ENCODE data around the gene RNU1-4.
"Not testable (repeated sequence)": the region's sequence is repeated elsewhere in the genome, so short reads cannot be mapped to it uniquely, and the experiment has no call there.

RNU1-4 gene

DNA sequence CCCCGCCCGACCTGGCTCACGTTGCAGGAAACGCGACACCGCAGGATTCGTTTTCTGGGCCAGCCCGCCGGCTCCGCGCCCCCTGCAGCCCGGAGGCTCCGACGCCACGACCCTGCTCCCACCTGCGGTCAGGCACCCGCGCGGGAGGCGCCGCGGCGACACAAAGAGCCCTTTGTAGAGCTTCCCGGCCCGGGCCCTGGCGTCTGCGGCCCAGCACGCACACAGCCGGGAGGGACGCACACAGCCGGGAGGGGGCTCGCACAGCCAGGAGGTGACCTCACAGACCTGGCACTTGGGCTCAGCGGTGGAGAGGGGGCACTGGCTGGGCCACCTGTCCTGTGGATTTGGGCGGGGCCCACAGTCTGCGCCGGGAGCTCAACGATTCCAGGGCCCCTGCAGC, 39.1 kb upstream of the RNU1-4 start:
- H3K4me1 ChIP-seq (ENCODE audit: insufficient read depth, low read length); H3K4me3 ChIP-seq (ENCODE audit: low read length); H3K36me3 ChIP-seq (ENCODE audit: insufficient read depth, low read length); H3K9me3 ChIP-seq (ENCODE audit: insufficient read depth, low read depth, low read length); H3K27ac ChIP-seq (ENCODE audit: low read depth, low read length); H3K9ac ChIP-seq (ENCODE audit: low read depth, low read length): not testable (repeated sequence)
- H3K27me3 ChIP-seq (ENCODE audit: insufficient read depth, low read length) = peaks cover 23% of the 10 kb centered on the region
- 2% methylated on average over 9 of the region's 37 CpGs for WGBS

DNA sequence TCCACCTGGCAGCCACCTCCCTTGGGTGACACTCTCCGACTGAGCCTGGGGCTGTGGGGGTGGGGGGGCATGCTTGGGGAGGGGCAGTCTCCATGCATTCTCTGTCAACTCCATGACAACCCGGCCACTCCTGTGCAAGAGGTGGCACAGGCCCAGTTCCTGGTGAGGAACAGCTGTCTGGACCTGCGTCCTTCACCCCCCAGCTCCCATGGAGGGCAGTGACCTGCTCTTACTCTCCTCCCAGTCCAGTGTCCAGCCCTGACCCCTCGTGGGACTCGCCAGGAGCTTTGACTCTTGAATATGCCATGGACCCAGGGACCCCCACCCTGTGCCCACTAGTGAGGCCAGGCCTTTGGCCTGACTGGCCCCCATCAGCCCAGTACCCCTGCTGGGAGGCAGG, 38.0 kb upstream of the RNU1-4 start:
- not testable (repeated sequence) for H3K4me1 ChIP-seq (ENCODE audit: insufficient read depth, low read length); H3K9ac ChIP-seq (ENCODE audit: low read depth, low read length); H3K4me3 ChIP-seq (ENCODE audit: low read length); H3K27ac ChIP-seq (ENCODE audit: low read depth, low read length); H3K9me3 ChIP-seq (ENCODE audit: insufficient read depth, low read depth, low read length); H3K36me3 ChIP-seq (ENCODE audit: insufficient read depth, low read length)
- H3K27me3 ChIP-seq (ENCODE audit: insufficient read depth, low read length) = peaks cover 21% of the 10 kb centered on the region
- WGBS = 88% methylated on average over 2 of the region's 5 CpGs

DNA sequence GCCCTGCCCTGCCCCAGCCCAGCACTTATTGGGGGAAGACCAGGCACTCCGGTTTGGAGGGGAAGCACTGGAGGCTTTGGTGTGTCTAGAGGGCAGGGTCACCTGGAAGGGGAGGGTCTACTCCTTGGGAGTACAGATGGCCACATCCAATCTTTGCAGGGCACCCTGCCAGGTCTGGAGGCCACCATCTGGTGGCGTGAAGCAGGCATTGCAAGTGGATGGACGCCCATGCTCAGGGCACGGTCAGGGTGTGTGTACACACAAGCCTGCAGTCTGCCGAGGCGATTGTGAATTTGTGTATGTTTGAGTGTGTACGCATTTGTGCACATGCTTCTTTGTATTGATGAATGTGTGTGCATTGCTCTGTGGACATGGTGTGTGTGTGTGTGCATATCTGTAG, 37.2 kb upstream of the RNU1-4 start:
- peaks cover 22% of the 10 kb centered on the region for H3K27me3 ChIP-seq (ENCODE audit: insufficient read depth, low read length)
- not testable (repeated sequence) for H3K4me1 ChIP-seq (ENCODE audit: insufficient read depth, low read length); H3K9me3 ChIP-seq (ENCODE audit: insufficient read depth, low read depth, low read length); H3K36me3 ChIP-seq (ENCODE audit: insufficient read depth, low read length); H3K27ac ChIP-seq (ENCODE audit: low read depth, low read length); H3K9ac ChIP-seq (ENCODE audit: low read depth, low read length); H3K4me3 ChIP-seq (ENCODE audit: low read length)
- no CpG with 5 or more reads among the region's 7 CpGs for WGBS

DNA sequence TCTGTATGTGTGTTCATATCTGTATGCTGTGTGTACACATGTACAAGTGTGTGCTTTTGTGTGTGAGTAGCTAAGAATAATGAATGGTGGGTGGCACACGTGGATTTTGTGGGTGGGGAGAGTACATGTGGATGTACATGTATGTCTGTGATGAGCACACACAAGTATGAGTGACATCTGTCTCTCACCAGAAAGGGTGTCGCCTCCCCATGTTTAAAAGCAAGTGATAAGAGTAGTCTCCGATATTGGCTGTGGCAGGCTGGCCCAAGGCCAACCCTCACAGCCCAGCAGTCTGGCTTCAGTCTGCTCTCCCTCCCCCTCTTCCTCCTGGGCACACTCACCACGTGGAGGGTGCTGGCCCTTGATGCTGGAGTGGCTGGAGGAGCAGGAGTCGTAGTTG, 36.7 kb upstream of the RNU1-4 start:
- not testable (repeated sequence) for H3K9ac ChIP-seq (ENCODE audit: low read depth, low read length); H3K27ac ChIP-seq (ENCODE audit: low read depth, low read length); H3K4me3 ChIP-seq (ENCODE audit: low read length); H3K36me3 ChIP-seq (ENCODE audit: insufficient read depth, low read length); H3K9me3 ChIP-seq (ENCODE audit: insufficient read depth, low read depth, low read length); H3K4me1 ChIP-seq (ENCODE audit: insufficient read depth, low read length)
- 94% methylated on average over 2 of the region's 5 CpGs for WGBS
- H3K27me3 ChIP-seq (ENCODE audit: insufficient read depth, low read length) = peaks cover 18% of the 10 kb centered on the region

DNA sequence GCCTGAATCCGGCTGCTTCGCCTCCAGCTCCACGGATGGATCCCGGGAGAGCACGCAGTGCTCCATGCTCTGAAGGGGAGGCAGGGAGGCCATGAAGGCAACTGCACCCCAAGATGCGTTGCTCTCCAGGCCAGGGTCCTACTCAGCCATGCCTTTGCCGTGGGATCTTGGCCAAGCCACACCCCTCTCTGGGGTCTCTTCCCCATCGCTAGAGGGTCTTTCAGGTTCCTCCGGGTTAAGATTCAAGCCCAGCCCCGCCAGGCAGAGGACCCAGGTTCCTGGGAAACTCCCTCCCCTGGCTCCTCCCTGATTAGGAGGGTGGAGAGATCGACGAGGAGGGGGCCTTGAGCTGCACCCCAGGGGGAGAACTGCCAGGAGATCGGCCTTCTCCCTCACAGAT, 36.2 kb upstream of the RNU1-4 start:
- 95% methylated on average over 3 of the region's 13 CpGs for WGBS
- peaks cover 16% of the 10 kb centered on the region for H3K27me3 ChIP-seq (ENCODE audit: insufficient read depth, low read length)
- H3K9ac ChIP-seq (ENCODE audit: low read depth, low read length); H3K36me3 ChIP-seq (ENCODE audit: insufficient read depth, low read length); H3K9me3 ChIP-seq (ENCODE audit: insufficient read depth, low read depth, low read length); H3K4me1 ChIP-seq (ENCODE audit: insufficient read depth, low read length); H3K27ac ChIP-seq (ENCODE audit: low read depth, low read length); H3K4me3 ChIP-seq (ENCODE audit: low read length): not testable (repeated sequence)

DNA sequence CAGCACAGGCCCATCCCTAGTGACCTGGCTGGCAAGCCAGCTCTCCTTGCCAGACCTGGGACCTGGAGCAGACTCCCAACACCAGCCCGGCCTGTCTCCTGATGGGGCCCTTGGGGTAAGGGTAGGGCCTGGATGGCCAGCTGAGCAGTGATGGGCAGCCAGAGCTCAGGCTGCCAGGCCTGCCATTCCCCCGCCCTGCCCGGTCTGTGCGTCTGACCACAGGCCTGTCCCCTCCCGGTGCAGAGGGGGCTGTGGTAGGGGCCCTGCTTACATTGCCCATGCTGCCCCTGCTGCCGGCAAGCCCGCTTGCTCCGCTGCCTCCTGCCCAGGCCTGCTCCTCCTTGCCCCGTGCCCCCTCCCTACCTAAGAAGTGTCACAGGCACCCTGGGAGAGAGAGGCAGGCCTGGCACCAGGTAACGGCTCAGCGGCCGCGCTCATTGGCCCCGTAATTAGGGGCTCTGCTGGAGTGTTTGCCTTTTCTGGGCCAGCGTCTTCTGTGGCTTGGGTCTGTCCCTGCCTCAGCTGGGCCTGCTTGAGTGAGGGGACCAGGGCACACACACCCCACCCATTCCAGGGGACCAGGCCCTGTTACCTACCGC, 35.7 kb upstream of the RNU1-4 start:
- H3K9me3 ChIP-seq (ENCODE audit: insufficient read depth, low read depth, low read length); H3K27ac ChIP-seq (ENCODE audit: low read depth, low read length); H3K4me1 ChIP-seq (ENCODE audit: insufficient read depth, low read length); H3K36me3 ChIP-seq (ENCODE audit: insufficient read depth, low read length); H3K4me3 ChIP-seq (ENCODE audit: low read length); H3K9ac ChIP-seq (ENCODE audit: low read depth, low read length): not testable (repeated sequence)
- peaks cover 12% of the 10 kb centered on the region for H3K27me3 ChIP-seq (ENCODE audit: insufficient read depth, low read length)
- 90% methylated on average over 7 of the region's 16 CpGs for WGBS

DNA sequence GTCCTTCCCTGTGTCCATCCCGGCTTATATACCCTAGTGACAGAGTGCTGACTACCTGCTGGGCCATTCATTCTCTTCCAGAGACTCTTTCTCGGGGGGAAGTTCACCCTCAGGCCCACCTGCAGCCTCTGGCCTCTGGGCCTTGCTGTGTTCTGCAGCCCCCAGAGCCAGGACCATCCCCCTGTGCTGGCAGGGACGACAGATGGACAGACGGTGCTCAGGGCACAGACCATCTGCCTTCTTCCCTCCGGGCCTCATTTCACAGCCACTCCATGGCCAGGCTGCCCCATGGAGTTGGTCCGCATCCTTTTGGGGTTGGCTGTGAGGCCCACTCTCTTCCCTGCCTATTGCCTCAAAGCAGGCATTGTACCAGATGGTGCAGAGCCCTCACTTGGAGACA, 34.0 kb upstream of the RNU1-4 start:
- not testable (repeated sequence) for H3K4me1 ChIP-seq (ENCODE audit: insufficient read depth, low read length); H3K27ac ChIP-seq (ENCODE audit: low read depth, low read length); H3K27me3 ChIP-seq (ENCODE audit: insufficient read depth, low read length); H3K9me3 ChIP-seq (ENCODE audit: insufficient read depth, low read depth, low read length); H3K9ac ChIP-seq (ENCODE audit: low read depth, low read length); H3K36me3 ChIP-seq (ENCODE audit: insufficient read depth, low read length); H3K4me3 ChIP-seq (ENCODE audit: low read length)
- 84% methylated on average over 5 of the region's 6 CpGs for WGBS

DNA sequence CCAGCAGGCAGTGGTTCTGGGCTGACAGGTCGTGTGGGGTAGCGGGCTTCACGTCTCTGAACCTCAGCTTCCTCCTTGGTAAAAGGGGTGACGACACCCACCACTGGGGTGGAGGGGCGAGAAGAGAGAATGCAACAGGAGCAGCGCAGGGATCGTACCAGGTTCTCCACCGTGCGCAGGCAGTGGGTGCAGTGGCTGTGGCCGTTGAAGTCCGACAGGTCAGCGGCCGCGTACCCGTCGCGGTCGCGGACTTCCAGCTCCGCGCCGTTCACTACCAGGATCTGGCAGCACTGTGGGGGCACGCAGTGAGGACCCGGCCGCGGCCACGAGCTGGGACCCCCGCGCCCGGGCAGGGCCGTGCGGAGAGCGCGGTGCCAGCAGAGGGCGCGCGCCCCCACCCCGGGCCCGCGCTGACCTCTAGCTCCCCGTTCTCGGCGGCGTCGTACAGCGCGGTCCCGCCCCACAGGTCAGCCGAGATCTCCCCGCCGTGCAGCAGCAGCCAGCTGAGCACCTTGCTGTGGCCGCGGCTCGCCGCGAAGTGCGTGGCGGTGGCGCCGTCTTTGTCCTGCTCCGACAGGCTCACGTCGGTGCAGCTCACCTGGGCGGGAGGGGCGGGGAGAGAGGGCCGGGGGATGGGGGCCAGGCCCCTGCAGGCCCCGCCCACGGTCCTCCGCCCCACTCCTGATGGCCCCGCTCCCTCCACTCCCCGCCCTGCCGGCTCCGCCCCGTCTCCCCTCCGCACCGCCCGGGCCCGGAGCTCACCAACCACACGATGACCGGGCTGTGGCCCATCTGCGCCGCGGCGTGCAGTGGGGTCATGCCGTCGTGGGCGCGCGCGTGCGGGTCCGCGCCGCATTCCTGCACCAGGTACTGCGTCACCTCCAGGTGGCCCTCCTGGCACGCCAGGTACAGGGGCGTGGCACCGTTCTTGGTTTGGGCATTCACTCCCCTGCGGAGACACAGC, 32.9 kb upstream of the RNU1-4 start:
- H3K4me1 ChIP-seq (ENCODE audit: insufficient read depth, low read length); H3K27ac ChIP-seq (ENCODE audit: low read depth, low read length); H3K27me3 ChIP-seq (ENCODE audit: insufficient read depth, low read length); H3K36me3 ChIP-seq (ENCODE audit: insufficient read depth, low read length); H3K9me3 ChIP-seq (ENCODE audit: insufficient read depth, low read depth, low read length); H3K9ac ChIP-seq (ENCODE audit: low read depth, low read length): not testable (repeated sequence)
- H3K4me3 ChIP-seq (ENCODE audit: low read length) = peak overlapping the region; percentile 44
- 10% methylated on average over 74 of the region's 99 CpGs for WGBS

DNA sequence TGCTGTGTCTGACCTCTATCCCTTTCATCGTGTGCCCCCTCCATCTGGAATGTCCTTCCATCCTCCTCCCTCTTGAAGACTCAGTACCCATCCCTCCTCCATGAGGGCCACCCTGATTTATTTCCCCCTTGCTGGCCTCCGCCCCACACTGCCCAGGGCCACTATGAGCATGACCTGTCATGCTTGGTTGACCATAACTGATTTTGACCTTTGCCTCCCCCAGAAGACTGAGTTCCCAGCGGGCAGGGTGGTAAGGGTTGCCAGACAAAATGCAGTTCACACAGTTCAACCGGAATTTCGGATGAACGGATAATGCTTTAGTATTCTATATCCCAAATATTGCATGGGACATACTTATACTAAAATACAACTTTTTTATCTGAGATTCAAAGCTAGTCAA, 31.6 kb upstream of the RNU1-4 start:
- H3K9ac ChIP-seq (ENCODE audit: low read depth, low read length); H3K4me1 ChIP-seq (ENCODE audit: insufficient read depth, low read length); H3K27ac ChIP-seq (ENCODE audit: low read depth, low read length); H3K27me3 ChIP-seq (ENCODE audit: insufficient read depth, low read length); H3K4me3 ChIP-seq (ENCODE audit: low read length); H3K9me3 ChIP-seq (ENCODE audit: insufficient read depth, low read depth, low read length); H3K36me3 ChIP-seq (ENCODE audit: insufficient read depth, low read length): not testable (repeated sequence)
- WGBS = no CpG with 5 or more reads among the region's 6 CpGs

DNA sequence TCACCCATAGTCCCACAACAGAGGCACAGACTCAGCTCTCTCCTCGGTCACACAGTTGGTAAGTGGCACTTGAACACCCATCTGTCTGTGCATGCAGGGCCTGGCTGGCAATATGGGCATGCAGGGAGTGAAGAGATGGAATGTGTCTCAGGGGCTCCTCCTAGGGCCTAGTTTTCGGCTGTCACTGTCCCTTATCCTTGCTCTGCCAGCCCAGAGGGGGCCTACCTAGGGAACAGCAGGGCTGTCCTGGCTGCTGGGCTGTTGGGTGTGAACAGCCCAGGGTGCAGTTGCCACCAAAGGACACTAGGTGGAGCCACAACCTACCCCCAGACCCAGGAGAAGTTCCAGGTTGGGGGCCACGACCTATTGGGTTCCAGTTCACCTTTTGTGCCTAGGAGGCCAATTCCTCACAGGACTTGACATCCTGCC, 30.6 kb upstream of the RNU1-4 start:
- WGBS = 55% methylated on average over 2 of the region's 3 CpGs
- H3K4me3 ChIP-seq (ENCODE audit: low read length) = not testable (repeated sequence)

DNA sequence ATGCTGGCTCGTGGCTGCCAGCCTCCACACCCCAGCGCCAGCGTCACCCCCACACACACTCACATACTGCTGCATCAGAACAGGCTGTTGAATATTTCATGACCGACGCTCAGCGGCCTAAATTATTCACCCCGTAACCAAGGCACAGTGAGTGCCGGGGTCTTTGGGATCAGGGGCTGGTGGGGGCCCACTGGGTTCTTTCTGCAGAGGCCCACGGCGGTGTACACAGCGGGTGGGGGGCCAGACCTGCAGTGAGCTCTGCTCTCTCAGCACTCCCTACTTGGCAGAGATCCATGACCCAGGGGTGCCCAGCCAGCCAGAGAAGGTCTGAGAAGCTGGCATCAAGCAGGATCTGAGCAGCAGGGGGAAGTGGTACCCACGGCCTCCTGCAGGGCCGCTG, 29.7 kb upstream of the RNU1-4 start:
- not testable (repeated sequence) for H3K27me3 ChIP-seq (ENCODE audit: insufficient read depth, low read length); H3K36me3 ChIP-seq (ENCODE audit: insufficient read depth, low read length); H3K9ac ChIP-seq (ENCODE audit: low read depth, low read length); H3K9me3 ChIP-seq (ENCODE audit: insufficient read depth, low read depth, low read length); H3K4me1 ChIP-seq (ENCODE audit: insufficient read depth, low read length); H3K27ac ChIP-seq (ENCODE audit: low read depth, low read length); H3K4me3 ChIP-seq (ENCODE audit: low read length)
- 92% methylated on average over 9 of the region's 13 CpGs for WGBS

More for the DNA sequence above, 30.6 kb upstream of the RNU1-4 start:
- not testable (repeated sequence) for H3K4me1 ChIP-seq (ENCODE audit: insufficient read depth, low read length); H3K9me3 ChIP-seq (ENCODE audit: insufficient read depth, low read depth, low read length); H3K9ac ChIP-seq (ENCODE audit: low read depth, low read length); H3K27ac ChIP-seq (ENCODE audit: low read depth, low read length); H3K36me3 ChIP-seq (ENCODE audit: insufficient read depth, low read length); H3K27me3 ChIP-seq (ENCODE audit: insufficient read depth, low read length)
